ENCODE data around the gene C11orf97.

GRCh38 chr11:94477624-94478023, 34.6 kb upstream of the C11orf97 start:
- TF ChIP-seq, protein P1, sequence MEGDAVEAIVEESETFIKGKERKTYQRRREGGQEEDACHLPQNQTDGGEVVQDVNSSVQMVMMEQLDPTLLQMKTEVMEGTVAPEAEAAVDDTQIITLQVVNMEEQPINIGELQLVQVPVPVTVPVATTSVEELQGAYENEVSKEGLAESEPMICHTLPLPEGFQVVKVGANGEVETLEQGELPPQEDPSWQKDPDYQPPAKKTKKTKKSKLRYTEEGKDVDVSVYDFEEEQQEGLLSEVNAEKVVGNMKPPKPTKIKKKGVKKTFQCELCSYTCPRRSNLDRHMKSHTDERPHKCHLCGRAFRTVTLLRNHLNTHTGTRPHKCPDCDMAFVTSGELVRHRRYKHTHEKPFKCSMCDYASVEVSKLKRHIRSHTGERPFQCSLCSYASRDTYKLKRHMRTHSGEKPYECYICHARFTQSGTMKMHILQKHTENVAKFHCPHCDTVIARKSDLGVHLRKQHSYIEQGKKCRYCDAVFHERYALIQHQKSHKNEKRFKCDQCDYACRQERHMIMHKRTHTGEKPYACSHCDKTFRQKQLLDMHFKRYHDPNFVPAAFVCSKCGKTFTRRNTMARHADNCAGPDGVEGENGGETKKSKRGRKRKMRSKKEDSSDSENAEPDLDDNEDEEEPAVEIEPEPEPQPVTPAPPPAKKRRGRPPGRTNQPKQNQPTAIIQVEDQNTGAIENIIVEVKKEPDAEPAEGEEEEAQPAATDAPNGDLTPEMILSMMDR (IDR thresholded peaks at IDR 0.05; ENCODE audit: low read depth, low read length, poor library complexity, severe bottlenecking), result no peak
- TF ChIP-seq EZH2phosphoT487 (IDR thresholded peaks at IDR 0.05; ENCODE audit: borderline replicate concordance, low read length), result no peak
